Measurements from ENCODE around the gene CRTAC1. TPM values are rescaled to one million over a fixed set of nuclear protein-coding genes. Genes with fewer than 3 reads are reported as not detected.

The CRTAC1 gene
- total RNA-seq, 1 experiment from 2014 or later = 1.2 TPM

DNA sequence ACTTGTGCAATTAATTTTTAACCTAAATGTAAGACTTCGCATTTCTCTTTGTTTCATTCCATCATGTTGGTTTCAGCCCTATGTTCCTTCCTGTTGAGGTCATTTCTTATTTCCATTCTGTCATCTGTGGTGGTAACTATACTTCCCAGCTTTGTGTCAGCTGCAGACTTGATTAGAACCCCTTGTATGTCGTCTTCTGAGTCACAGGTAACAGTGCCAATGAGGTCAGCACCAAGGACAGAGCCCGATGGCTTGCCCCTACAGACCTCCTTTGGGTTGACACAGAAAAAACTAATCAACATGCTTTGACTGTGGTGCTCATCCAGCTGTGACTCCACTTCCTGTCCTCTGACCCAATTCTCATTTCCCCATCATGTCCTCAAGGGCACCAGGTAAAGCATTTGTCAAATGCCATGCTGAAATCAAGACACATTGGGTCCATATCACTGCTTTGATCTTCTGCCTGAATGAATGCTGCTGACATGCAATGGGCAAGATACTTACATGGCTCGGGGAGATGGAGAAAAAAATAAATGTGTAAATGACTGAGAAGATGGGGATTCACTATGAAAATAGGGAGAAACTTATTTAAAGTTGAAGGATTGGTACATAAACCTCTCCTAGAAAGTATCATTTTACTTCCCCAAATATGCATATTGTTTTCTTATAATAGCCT lies 25.6 kb upstream of the CRTAC1 start:
- no peaks in the 10 kb centered on the region; the same call in 1 of the 2 replicates for H3K27me3 Mint-ChIP-seq (ENCODE audit: low read depth)
- H3K9me3 Mint-ChIP-seq = no peaks in the 10 kb centered on the region
- ChIA-PET POLR2A (no interaction called here), CTCF (interaction anchor here (0.7 to 1.1 kb wide), 2 partner anchors 10 to 14 kb away, joined by 3 to 4 read pairs; no protein-coding TSS in a partner anchor)
- peak; percentile 74 for DNase-seq (ENCODE audit: low spot score)
- H3K27ac Mint-ChIP-seq = no peak overlapping the region
- peaks cover 6% of the 10 kb centered on the region for H3K4me1 Mint-ChIP-seq
- no peaks in the 10 kb centered on the region for H3K36me3 Mint-ChIP-seq
- H3K4me3 Mint-ChIP-seq = no peak overlapping the region
- peak; percentile 92 for ATAC-seq
- TF ChIP-seq TEAD4 (CRISPR knock-in tag; IDR thresholded peaks at IDR 0.05) (peak; percentile 18; the same call in 1 of the 2 replicates), SMAD4 (CRISPR knock-in tag; IDR thresholded peaks at IDR 0.05) (peak; percentile 66; the same call in 1 of the 2 replicates), JUN (CRISPR knock-in tag; IDR thresholded peaks at IDR 0.05) (peak; percentile 64; the same call in 1 of the 2 replicates), PRRX2 (CRISPR knock-in tag; IDR thresholded peaks at IDR 0.05) (no peak), KAT7 (CRISPR knock-in tag; IDR thresholded peaks at IDR 0.05; ENCODE audit: borderline replicate concordance) (0 out of 2 replicates have a peak, but pooled peaks have one; percentile 24), SMAD3 (CRISPR knock-in tag; IDR thresholded peaks at IDR 0.05; ENCODE audit: borderline replicate concordance) (no peak), HMGA2 (CRISPR knock-in tag; IDR thresholded peaks at IDR 0.05) (no peak), ZNF263 (CRISPR knock-in tag; IDR thresholded peaks at IDR 0.05; ENCODE audit: low read depth) (no peak), MYBL2 (CRISPR knock-in tag; IDR thresholded peaks at IDR 0.05) (no peak), IRF2 (CRISPR knock-in tag; IDR thresholded peaks at IDR 0.05; ENCODE audit: borderline replicate concordance, low read depth) (no peak), SOX15 (CRISPR knock-in tag; IDR thresholded peaks at IDR 0.05) (no peak), ESRRA (CRISPR knock-in tag; IDR thresholded peaks at IDR 0.05; ENCODE audit: borderline replicate concordance) (no peak), NFATC4 (CRISPR knock-in tag; IDR thresholded peaks at IDR 0.05) (no peak), GTF2I (CRISPR knock-in tag; conservative IDR thresholded peaks at IDR 0.05) (no peak)
- TF ChIP-seq, protein P1, sequence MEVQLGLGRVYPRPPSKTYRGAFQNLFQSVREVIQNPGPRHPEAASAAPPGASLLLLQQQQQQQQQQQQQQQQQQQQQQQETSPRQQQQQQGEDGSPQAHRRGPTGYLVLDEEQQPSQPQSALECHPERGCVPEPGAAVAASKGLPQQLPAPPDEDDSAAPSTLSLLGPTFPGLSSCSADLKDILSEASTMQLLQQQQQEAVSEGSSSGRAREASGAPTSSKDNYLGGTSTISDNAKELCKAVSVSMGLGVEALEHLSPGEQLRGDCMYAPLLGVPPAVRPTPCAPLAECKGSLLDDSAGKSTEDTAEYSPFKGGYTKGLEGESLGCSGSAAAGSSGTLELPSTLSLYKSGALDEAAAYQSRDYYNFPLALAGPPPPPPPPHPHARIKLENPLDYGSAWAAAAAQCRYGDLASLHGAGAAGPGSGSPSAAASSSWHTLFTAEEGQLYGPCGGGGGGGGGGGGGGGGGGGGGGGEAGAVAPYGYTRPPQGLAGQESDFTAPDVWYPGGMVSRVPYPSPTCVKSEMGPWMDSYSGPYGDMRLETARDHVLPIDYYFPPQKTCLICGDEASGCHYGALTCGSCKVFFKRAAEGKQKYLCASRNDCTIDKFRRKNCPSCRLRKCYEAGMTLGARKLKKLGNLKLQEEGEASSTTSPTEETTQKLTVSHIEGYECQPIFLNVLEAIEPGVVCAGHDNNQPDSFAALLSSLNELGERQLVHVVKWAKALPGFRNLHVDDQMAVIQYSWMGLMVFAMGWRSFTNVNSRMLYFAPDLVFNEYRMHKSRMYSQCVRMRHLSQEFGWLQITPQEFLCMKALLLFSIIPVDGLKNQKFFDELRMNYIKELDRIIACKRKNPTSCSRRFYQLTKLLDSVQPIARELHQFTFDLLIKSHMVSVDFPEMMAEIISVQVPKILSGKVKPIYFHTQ (CRISPR knock-in tag; IDR thresholded peaks at IDR 0.05) = no peak
- TF ChIP-seq, protein P2, sequence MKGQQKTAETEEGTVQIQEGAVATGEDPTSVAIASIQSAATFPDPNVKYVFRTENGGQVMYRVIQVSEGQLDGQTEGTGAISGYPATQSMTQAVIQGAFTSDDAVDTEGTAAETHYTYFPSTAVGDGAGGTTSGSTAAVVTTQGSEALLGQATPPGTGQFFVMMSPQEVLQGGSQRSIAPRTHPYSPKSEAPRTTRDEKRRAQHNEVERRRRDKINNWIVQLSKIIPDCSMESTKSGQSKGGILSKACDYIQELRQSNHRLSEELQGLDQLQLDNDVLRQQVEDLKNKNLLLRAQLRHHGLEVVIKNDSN (CRISPR knock-in tag; IDR thresholded peaks at IDR 0.05) = peak; percentile 45; the same call in 1 of the 2 replicates
- TF ChIP-seq, protein P3, sequence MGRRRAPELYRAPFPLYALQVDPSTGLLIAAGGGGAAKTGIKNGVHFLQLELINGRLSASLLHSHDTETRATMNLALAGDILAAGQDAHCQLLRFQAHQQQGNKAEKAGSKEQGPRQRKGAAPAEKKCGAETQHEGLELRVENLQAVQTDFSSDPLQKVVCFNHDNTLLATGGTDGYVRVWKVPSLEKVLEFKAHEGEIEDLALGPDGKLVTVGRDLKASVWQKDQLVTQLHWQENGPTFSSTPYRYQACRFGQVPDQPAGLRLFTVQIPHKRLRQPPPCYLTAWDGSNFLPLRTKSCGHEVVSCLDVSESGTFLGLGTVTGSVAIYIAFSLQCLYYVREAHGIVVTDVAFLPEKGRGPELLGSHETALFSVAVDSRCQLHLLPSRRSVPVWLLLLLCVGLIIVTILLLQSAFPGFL (CRISPR knock-in tag; IDR thresholded peaks at IDR 0.05; ENCODE audit: borderline replicate concordance) = 0 out of 2 replicates have a peak, but pooled peaks have one; percentile 66
- TF ChIP-seq, protein P4, sequence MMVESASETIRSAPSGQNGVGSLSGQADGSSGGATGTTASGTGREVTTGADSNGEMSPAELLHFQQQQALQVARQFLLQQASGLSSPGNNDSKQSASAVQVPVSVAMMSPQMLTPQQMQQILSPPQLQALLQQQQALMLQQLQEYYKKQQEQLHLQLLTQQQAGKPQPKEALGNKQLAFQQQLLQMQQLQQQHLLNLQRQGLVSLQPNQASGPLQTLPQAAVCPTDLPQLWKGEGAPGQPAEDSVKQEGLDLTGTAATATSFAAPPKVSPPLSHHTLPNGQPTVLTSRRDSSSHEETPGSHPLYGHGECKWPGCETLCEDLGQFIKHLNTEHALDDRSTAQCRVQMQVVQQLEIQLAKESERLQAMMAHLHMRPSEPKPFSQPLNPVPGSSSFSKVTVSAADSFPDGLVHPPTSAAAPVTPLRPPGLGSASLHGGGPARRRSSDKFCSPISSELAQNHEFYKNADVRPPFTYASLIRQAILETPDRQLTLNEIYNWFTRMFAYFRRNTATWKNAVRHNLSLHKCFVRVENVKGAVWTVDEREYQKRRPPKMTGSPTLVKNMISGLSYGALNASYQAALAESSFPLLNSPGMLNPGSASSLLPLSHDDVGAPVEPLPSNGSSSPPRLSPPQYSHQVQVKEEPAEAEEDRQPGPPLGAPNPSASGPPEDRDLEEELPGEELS (CRISPR knock-in tag; IDR thresholded peaks at IDR 0.05) = 0 out of 2 replicates have a peak, but pooled peaks have one; percentile 37
- TF ChIP-seq, protein P5, sequence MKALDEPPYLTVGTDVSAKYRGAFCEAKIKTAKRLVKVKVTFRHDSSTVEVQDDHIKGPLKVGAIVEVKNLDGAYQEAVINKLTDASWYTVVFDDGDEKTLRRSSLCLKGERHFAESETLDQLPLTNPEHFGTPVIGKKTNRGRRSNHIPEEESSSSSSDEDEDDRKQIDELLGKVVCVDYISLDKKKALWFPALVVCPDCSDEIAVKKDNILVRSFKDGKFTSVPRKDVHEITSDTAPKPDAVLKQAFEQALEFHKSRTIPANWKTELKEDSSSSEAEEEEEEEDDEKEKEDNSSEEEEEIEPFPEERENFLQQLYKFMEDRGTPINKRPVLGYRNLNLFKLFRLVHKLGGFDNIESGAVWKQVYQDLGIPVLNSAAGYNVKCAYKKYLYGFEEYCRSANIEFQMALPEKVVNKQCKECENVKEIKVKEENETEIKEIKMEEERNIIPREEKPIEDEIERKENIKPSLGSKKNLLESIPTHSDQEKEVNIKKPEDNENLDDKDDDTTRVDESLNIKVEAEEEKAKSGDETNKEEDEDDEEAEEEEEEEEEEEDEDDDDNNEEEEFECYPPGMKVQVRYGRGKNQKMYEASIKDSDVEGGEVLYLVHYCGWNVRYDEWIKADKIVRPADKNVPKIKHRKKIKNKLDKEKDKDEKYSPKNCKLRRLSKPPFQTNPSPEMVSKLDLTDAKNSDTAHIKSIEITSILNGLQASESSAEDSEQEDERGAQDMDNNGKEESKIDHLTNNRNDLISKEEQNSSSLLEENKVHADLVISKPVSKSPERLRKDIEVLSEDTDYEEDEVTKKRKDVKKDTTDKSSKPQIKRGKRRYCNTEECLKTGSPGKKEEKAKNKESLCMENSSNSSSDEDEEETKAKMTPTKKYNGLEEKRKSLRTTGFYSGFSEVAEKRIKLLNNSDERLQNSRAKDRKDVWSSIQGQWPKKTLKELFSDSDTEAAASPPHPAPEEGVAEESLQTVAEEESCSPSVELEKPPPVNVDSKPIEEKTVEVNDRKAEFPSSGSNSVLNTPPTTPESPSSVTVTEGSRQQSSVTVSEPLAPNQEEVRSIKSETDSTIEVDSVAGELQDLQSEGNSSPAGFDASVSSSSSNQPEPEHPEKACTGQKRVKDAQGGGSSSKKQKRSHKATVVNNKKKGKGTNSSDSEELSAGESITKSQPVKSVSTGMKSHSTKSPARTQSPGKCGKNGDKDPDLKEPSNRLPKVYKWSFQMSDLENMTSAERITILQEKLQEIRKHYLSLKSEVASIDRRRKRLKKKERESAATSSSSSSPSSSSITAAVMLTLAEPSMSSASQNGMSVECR (CRISPR knock-in tag; IDR thresholded peaks at IDR 0.05; ENCODE audit: borderline replicate concordance) = 0 out of 2 replicates have a peak, but pooled peaks have one; percentile 31
- TF ChIP-seq, protein P6, sequence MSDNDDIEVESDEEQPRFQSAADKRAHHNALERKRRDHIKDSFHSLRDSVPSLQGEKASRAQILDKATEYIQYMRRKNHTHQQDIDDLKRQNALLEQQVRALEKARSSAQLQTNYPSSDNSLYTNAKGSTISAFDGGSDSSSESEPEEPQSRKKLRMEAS (CRISPR knock-in tag; IDR thresholded peaks at IDR 0.05) = 0 out of 2 replicates have a peak, but pooled peaks have one; percentile 25
- TF ChIP-seq, protein P7, sequence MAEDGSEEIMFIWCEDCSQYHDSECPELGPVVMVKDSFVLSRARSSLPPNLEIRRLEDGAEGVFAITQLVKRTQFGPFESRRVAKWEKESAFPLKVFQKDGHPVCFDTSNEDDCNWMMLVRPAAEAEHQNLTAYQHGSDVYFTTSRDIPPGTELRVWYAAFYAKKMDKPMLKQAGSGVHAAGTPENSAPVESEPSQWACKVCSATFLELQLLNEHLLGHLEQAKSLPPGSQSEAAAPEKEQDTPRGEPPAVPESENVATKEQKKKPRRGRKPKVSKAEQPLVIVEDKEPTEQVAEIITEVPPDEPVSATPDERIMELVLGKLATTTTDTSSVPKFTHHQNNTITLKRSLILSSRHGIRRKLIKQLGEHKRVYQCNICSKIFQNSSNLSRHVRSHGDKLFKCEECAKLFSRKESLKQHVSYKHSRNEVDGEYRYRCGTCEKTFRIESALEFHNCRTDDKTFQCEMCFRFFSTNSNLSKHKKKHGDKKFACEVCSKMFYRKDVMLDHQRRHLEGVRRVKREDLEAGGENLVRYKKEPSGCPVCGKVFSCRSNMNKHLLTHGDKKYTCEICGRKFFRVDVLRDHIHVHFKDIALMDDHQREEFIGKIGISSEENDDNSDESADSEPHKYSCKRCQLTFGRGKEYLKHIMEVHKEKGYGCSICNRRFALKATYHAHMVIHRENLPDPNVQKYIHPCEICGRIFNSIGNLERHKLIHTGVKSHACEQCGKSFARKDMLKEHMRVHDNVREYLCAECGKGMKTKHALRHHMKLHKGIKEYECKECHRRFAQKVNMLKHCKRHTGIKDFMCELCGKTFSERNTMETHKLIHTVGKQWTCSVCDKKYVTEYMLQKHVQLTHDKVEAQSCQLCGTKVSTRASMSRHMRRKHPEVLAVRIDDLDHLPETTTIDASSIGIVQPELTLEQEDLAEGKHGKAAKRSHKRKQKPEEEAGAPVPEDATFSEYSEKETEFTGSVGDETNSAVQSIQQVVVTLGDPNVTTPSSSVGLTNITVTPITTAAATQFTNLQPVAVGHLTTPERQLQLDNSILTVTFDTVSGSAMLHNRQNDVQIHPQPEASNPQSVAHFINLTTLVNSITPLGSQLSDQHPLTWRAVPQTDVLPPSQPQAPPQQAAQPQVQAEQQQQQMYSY (CRISPR knock-in tag; IDR thresholded peaks at IDR 0.05) = no peak

All from WTC11 (cell line).